ENCODE data around the gene DNLZ.

DNLZ gene

GRCh38 chr9:136337416-136338395 is 25.8 kb downstream of the DNLZ start:
- H3K4me3 ChIP-seq (replicated peaks; ENCODE audit: low read depth, low read length), result no peak overlapping the region
- TF ChIP-seq CTCF (IDR thresholded peaks at IDR 0.05; ENCODE audit: insufficient read depth, low read length, poor library complexity, severe bottlenecking), result no peak
- H3K36me3 ChIP-seq (ENCODE audit: control insufficient read depth, insufficient read depth, low read length), result no peaks in the 10 kb centered on the region
- H3K27me3 ChIP-seq (replicated peaks; ENCODE audit: control insufficient read depth, insufficient read depth, low read length), result no peaks in the 10 kb centered on the region; the same call in 1 of the 2 replicates
- no peak for DNase-seq (ENCODE audit: extremely low read depth, insufficient read length)

- H3K27me3 ChIP-seq (replicated peaks; ENCODE audit: control insufficient read depth, insufficient read depth, low read length), result no peaks in the 10 kb centered on the region; the same call in 1 of the 2 replicates
- no peak overlapping the region for H3K4me3 ChIP-seq (replicated peaks; ENCODE audit: low read depth, low read length)
- TF ChIP-seq CTCF (IDR thresholded peaks at IDR 0.05; ENCODE audit: insufficient read depth, low read length, poor library complexity, severe bottlenecking), result no peak
- no peaks in the 10 kb centered on the region for H3K36me3 ChIP-seq (ENCODE audit: control insufficient read depth, insufficient read depth, low read length)
- no peak for DNase-seq (ENCODE audit: extremely low read depth, insufficient read length)
Observed at GRCh38 chr9:136336881-136337280, 26.7 kb downstream of the DNLZ start.

- Histone ChIP-seq H3K27me3 (replicated peaks; ENCODE audit: control insufficient read depth, insufficient read depth, low read length) (no peaks in the 10 kb centered on the region; the same call in 1 of the 2 replicates), H3K4me3 (replicated peaks; ENCODE audit: low read depth, low read length) (no peak overlapping the region), H3K36me3 (ENCODE audit: control insufficient read depth, insufficient read depth, low read length) (no peaks in the 10 kb centered on the region)
- TF ChIP-seq CTCF (IDR thresholded peaks at IDR 0.05; ENCODE audit: insufficient read depth, low read length, poor library complexity, severe bottlenecking), result no peak
- DNase-seq (ENCODE audit: extremely low read depth, insufficient read length), result no peak
Observed at GRCh38 chr9:136336156-136336870, 27.2 kb downstream of the DNLZ start.

GRCh38 chr9:136335296-136336155 is 28.0 kb downstream of the DNLZ start:
- no peak for TF ChIP-seq CTCF (IDR thresholded peaks at IDR 0.05; ENCODE audit: insufficient read depth, low read length, poor library complexity, severe bottlenecking)
- Histone ChIP-seq H3K4me3 (replicated peaks; ENCODE audit: low read depth, low read length) (no peak overlapping the region), H3K27me3 (replicated peaks; ENCODE audit: control insufficient read depth, insufficient read depth, low read length) (no peaks in the 10 kb centered on the region; the same call in 1 of the 2 replicates), H3K36me3 (ENCODE audit: control insufficient read depth, insufficient read depth, low read length) (no peaks in the 10 kb centered on the region)
- no peak for DNase-seq (ENCODE audit: extremely low read depth, insufficient read length)

GRCh38 chr9:136334541-136334940 is 29.0 kb downstream of the DNLZ start:
- no peak for DNase-seq (ENCODE audit: extremely low read depth, insufficient read length)
- TF ChIP-seq CTCF (IDR thresholded peaks at IDR 0.05; ENCODE audit: insufficient read depth, low read length, poor library complexity, severe bottlenecking), result no peak
- Histone ChIP-seq H3K4me3 (replicated peaks; ENCODE audit: low read depth, low read length) (no peak overlapping the region), H3K27me3 (replicated peaks; ENCODE audit: control insufficient read depth, insufficient read depth, low read length) (no peaks in the 10 kb centered on the region; the same call in 1 of the 2 replicates), H3K36me3 (ENCODE audit: control insufficient read depth, insufficient read depth, low read length) (no peaks in the 10 kb centered on the region)

Data from GM06990 (cell line).